Stimulated activated naive B cell treated with anti-CD40 and anti-IgM and Interleukin-4, amounts not matched to agents 10 μg/mL and 1 μg/mL and 100 μg/mL, for 72 hours (primary cell): ENCODE results near the gene TMEM33.

Experiments used
- ATAC-seq, 2 donors: fragments of 150-1000 bp; cut with Tn5 transposase; replicated peaks; 2 replicates each; pipeline ENCODE4 v1.10.0; 2021; ENCODE audit warnings: moderate library complexity in 1 of 2
- DNase-seq: peaks from one replicate; pipeline ENCODE4 v3.0.0; 2021
- H3K27ac Mint-ChIP-seq: one replicate; pipeline ENCODE4 v1.8.0; 2022; ENCODE audit warnings: mild to moderate bottlenecking, mixed read lengths
- H3K27me3 Mint-ChIP-seq, 2 donors: one replicate each; pipeline ENCODE4 v1.8.0; 2022; ENCODE audit warnings: mixed read lengths in 2 of 2
- H3K36me3 Mint-ChIP-seq, 2 donors: one replicate each; pipeline ENCODE4 v1.8.0; 2022; ENCODE audit warnings: mixed read lengths in 2 of 2, mild to moderate bottlenecking in 1 of 2
- H3K4me1 Mint-ChIP-seq, 2 donors: one replicate each; pipeline ENCODE4 v1.8.0; 2022; ENCODE audit warnings: mixed read lengths in 2 of 2, mild to moderate bottlenecking in 1 of 2
- H3K4me3 Mint-ChIP-seq, 2 donors: one replicate each; pipeline ENCODE4 v1.8.0; 2022; ENCODE audit warnings: mild to moderate bottlenecking in 2 of 2, mixed read lengths in 2 of 2, moderate library complexity in 1 of 2
- H3K9me3 Mint-ChIP-seq, 2 donors: one replicate each; pipeline ENCODE4 v1.8.0; 2022; ENCODE audit warnings: mixed read lengths in 2 of 2, mild to moderate bottlenecking in 1 of 2

Gene TMEM33

GRCh38 chr4:41994461-41994985 lies 59.3 kb downstream of the TMEM33 start:
- Mint-ChIP-seq H3K27me3 (no peaks in the 10 kb centered on the region), H3K36me3 (peaks cover 0 to 14% of the 10 kb centered on the region in 2 donors), H3K9me3 (no peaks in the 10 kb centered on the region), H3K4me1 (peaks cover 9 to 40% of the 10 kb centered on the region in 2 donors), H3K4me3 (no peak overlapping the region), H3K27ac (no peak overlapping the region)
- DNase-seq (no peak), ATAC-seq (no peak)

- DNase-seq (no peak), ATAC-seq (no peak)
- peaks cover 8 to 24% of the 10 kb centered on the region in 2 donors for H3K4me1 Mint-ChIP-seq
- no peaks in the 10 kb centered on the region for H3K27me3 Mint-ChIP-seq
- no peak overlapping the region for H3K27ac Mint-ChIP-seq
- no peaks in the 10 kb centered on the region for H3K9me3 Mint-ChIP-seq
- peaks cover 8 to 24% of the 10 kb centered on the region in 2 donors for H3K36me3 Mint-ChIP-seq
- H3K4me3 Mint-ChIP-seq: no peak overlapping the region
These were observed 62.8 kb downstream of the TMEM33 start for GRCh38 chr4:41998019-41998418.

- peaks cover 11 to 27% of the 10 kb centered on the region in 2 donors for H3K4me1 Mint-ChIP-seq
- ATAC-seq (no peak), DNase-seq (no peak)
- H3K9me3 Mint-ChIP-seq: no peaks in the 10 kb centered on the region
- H3K27me3 Mint-ChIP-seq: no peaks in the 10 kb centered on the region
- H3K4me3 Mint-ChIP-seq: no peak overlapping the region
- H3K36me3 Mint-ChIP-seq: peaks cover 19 to 35% of the 10 kb centered on the region in 2 donors
- no peak overlapping the region for H3K27ac Mint-ChIP-seq
These were observed 64.1 kb downstream of the TMEM33 start for GRCh38 chr4:41999321-41999720.

GRCh38 chr4:42008011-42008786 lies 73.0 kb downstream of the TMEM33 start:
- H3K27ac Mint-ChIP-seq: no peak overlapping the region
- DNase-seq: no peak
- peaks cover 41 to 67% of the 10 kb centered on the region in 2 donors for H3K36me3 Mint-ChIP-seq
- no peak for ATAC-seq
- no peak overlapping the region for H3K4me3 Mint-ChIP-seq
- H3K27me3 Mint-ChIP-seq: no peaks in the 10 kb centered on the region
- peaks cover 12 to 29% of the 10 kb centered on the region in 2 donors for H3K4me1 Mint-ChIP-seq
- peaks cover 0 to 4% of the 10 kb centered on the region in 2 donors for H3K9me3 Mint-ChIP-seq
